ENCODE measurements around the gene SPACA7. TPM values are rescaled to one million over a fixed set of nuclear protein-coding genes. Genes with fewer than 3 reads are reported as not detected.

SPACA7 gene
- total RNA-seq, 1 experiment from 2014 or later: not detected

- no peak overlapping the region for H3K18ac ChIP-seq (ENCODE audit: insufficient read length, low read depth, low read length)
- Mint-ChIP-seq H3K9me3 (peaks cover 0 to 5% of the 10 kb centered on the region in 2 experiments; a peak in 1 of 5 replicates), H3K4me1 (peaks cover 80 to 85% of the 10 kb centered on the region in 2 experiments), H3K27ac (0 out of 7 replicates have a peak overlapping the region, but pooled peaks of 1 of the 3 experiments have one; percentile 36), H3K4me3 (no peak overlapping the region; a peak in 1 of 5 replicates), H3K36me3 (ENCODE audit: insufficient read depth in 1 of 3, low read depth in 3 of 3) (no peaks in the 10 kb centered on the region; a peak in 3 of 7 replicates), H3K27me3 (ENCODE audit: low read depth) (peaks cover 52% of the 10 kb centered on the region)
- H3K27ac ChIP-seq (ENCODE audit: insufficient read length, low read depth, low read length): no peak overlapping the region
- no peak overlapping the region for H2AK5ac ChIP-seq (ENCODE audit: insufficient read length, low read length)
- no peaks in the 10 kb centered on the region for H3K23me2 ChIP-seq (ENCODE audit: insufficient read length, low read depth, low read length, poor library complexity, severe bottlenecking)
- no peaks in the 10 kb centered on the region for H3K79me2 ChIP-seq (ENCODE audit: insufficient read depth, low read length)
- H3K27me3 ChIP-seq (ENCODE audit: insufficient read depth, low read length): no peaks in the 10 kb centered on the region; the same call in 1 of the 2 replicates
- no peak overlapping the region for H2BK15ac ChIP-seq (ENCODE audit: low read depth, low read length)
- no peak overlapping the region for H2AFZ ChIP-seq (ENCODE audit: low read length)
- no peak overlapping the region for H3K14ac ChIP-seq (ENCODE audit: insufficient read depth, low read length)
- no peaks in the 10 kb centered on the region for H3K9me3 ChIP-seq (ENCODE audit: control insufficient read depth, low read depth, low read length)
- H4K5ac ChIP-seq (ENCODE audit: insufficient read length, low read depth, low read length): no peak overlapping the region
- H2BK120ac ChIP-seq (ENCODE audit: low read depth, low read length, poor library complexity, severe bottlenecking): no peak overlapping the region
- no peak overlapping the region for H3K23ac ChIP-seq (ENCODE audit: insufficient read length, low read depth, low read length)
- H4K8ac ChIP-seq (replicated peaks; ENCODE audit: insufficient read length, low read depth, low read length): no peak overlapping the region
- H3K4me1 ChIP-seq (ENCODE audit: insufficient read depth, low read length): 0 out of 2 replicates have a peak, but pooled peaks cover 4% of the 10 kb centered on the region
- no CpG with 5 or more reads among the region's 13 CpGs for WGBS (ENCODE audit: extremely low coverage, insufficient read length, low lambda C conversion rate)
- no peaks in the 10 kb centered on the region for H4K20me1 ChIP-seq (ENCODE audit: control insufficient read depth, insufficient read depth, insufficient read length)
- H4K91ac ChIP-seq (ENCODE audit: insufficient read length, low read depth, low read length): no peak overlapping the region
- H3T11ph ChIP-seq (ENCODE audit: low read length): no peak overlapping the region
- H3K56ac ChIP-seq (ENCODE audit: insufficient read length, low read depth, low read length): no peak overlapping the region
- H3K79me1 ChIP-seq (ENCODE audit: insufficient read depth, low read depth, low read length, poor library complexity, severe bottlenecking): no peaks in the 10 kb centered on the region
- no peak for TF ChIP-seq CTCF (conservative IDR thresholded peaks at IDR 0.05)
- H3K4ac ChIP-seq (ENCODE audit: low read depth, low read length): no peak overlapping the region
- H2BK12ac ChIP-seq (ENCODE audit: insufficient read length, low read depth, low read length): no peak overlapping the region
- no peak overlapping the region for H2BK20ac ChIP-seq (ENCODE audit: low read depth, low read length, poor library complexity, severe bottlenecking)
- H2BK5ac ChIP-seq (ENCODE audit: insufficient read length, low read length): no peak overlapping the region
- DNase-seq: no peak
- H3K9ac ChIP-seq (ENCODE audit: extremely low read depth, insufficient read length, low read length): no peak overlapping the region
- H3K4me2 ChIP-seq (ENCODE audit: insufficient read depth, insufficient read length, low read length): no peak overlapping the region
These were observed 26.5 kb upstream of the SPACA7 start for GRCh38 chr13:112349681-112350080.
